HG02973 (cell line): Measurements from ENCODE around the gene GTPBP4.

Experiments used
- ATAC-seq: cut with Tn5 transposase; IDR thresholded peaks from one replicate; pipeline ENCODE4 v1.9.1; 2021; ENCODE audit warnings: moderate library complexity; ENCODE audit not compliant: unreplicated experiment

GTPBP4 gene

GRCh38 chr10:987870-988666 is at the start of gene GTPBP4:
Gene GTPBP4 (plus strand): TSS chr10:988434. CDS start chr10:988480, 46 bp downstream.
- peak; percentile 90 for ATAC-seq

GRCh38 chr10:938941-939678 is 49.1 kb upstream of the GTPBP4 start:
- ATAC-seq: no peak

GRCh38 chr10:943334-944033 is 44.8 kb upstream of the GTPBP4 start:
- peak; percentile 51 for ATAC-seq

- ATAC-seq: peak; percentile 33
These were observed 44.0 kb upstream of the GTPBP4 start for GRCh38 chr10:944034-944831.

GRCh38 chr10:945778-946177 is 42.5 kb upstream of the GTPBP4 start:
- no peak for ATAC-seq

GRCh38 chr10:947051-947450 is 41.2 kb upstream of the GTPBP4 start:
- ATAC-seq: no peak

GRCh38 chr10:947881-948280 is 40.4 kb upstream of the GTPBP4 start:
- no peak for ATAC-seq

- no peak for ATAC-seq
These were observed 39.9 kb upstream of the GTPBP4 start for GRCh38 chr10:948347-948746.

- ATAC-seq: no peak
These were observed 38.8 kb upstream of the GTPBP4 start for GRCh38 chr10:949446-949845.

GRCh38 chr10:953836-954235 is 34.4 kb upstream of the GTPBP4 start:
- no peak for ATAC-seq

- ATAC-seq: no peak
These were observed 33.8 kb upstream of the GTPBP4 start for GRCh38 chr10:954396-954795.

GRCh38 chr10:955127-955819 is 33.0 kb upstream of the GTPBP4 start:
- no peak for ATAC-seq

GRCh38 chr10:955820-956217 is 32.4 kb upstream of the GTPBP4 start:
- no peak for ATAC-seq

GRCh38 chr10:958106-958505 is 30.1 kb upstream of the GTPBP4 start:
- ATAC-seq: no peak

GRCh38 chr10:958856-959255 is 29.4 kb upstream of the GTPBP4 start:
- no peak for ATAC-seq

- ATAC-seq: no peak
These were observed 25.9 kb upstream of the GTPBP4 start for GRCh38 chr10:962342-962741.

GRCh38 chr10:963186-963585 is 25.0 kb upstream of the GTPBP4 start:
- no peak for ATAC-seq

GRCh38 chr10:963655-964054 is 24.6 kb upstream of the GTPBP4 start:
- no peak for ATAC-seq

GRCh38 chr10:964321-964987 is 23.8 kb upstream of the GTPBP4 start:
- ATAC-seq: no peak

- no peak for ATAC-seq
These were observed 23.2 kb upstream of the GTPBP4 start for GRCh38 chr10:964988-965417.
